IMR-90 (cell line): Measurements from ENCODE around the gene PRR12. TPM values are rescaled to one million over a fixed set of nuclear protein-coding genes. Genes with fewer than 3 reads are reported as not detected.

Experiments
- ATAC-seq: fragments of 200-7000 bp; cut with Tn5 transposase; 2 replicates; pipeline ENCODE4 v1.9.1; 2020; ENCODE audit warnings: low read depth, mild to moderate bottlenecking, moderate library complexity
- BruUV-seq: library from RNA; stranded (reverse); fragments of 400-500 nt; replicated peaks from 2 replicates; lab custom pipeline; 2021; lab: Mats Ljungman, UMichigan
- CTCF ChIA-PET: fragments of 300-600 bp; formaldehyde crosslinking; extraction: SDS; loops from one replicate; lab custom pipeline; 2021; ENCODE audit warnings: antibody characterized with exemption; lab: Yijun Ruan, JAX
- POLR2A ChIA-PET: fragments of 300-600 bp; sonication (Branson Sonifier 250); formaldehyde crosslinking; loops from one replicate; lab custom pipeline; 2022; ENCODE audit warnings: antibody characterized with exemption; ENCODE audit not compliant: unreplicated experiment; lab: Charles Lee
- DNase-seq: peaks from one replicate; pipeline ENCODE4 v3.0.0; 2013
- H2AFZ ChIP-seq: replicated peaks from 2 replicates; pipeline ENCODE3; 2013; ENCODE audit warnings: low read length, mild to moderate bottlenecking; ENCODE audit not compliant: poor library complexity
- H2AK5ac ChIP-seq: 2 replicates; pipeline ENCODE4 v1.6.1; 2013; ENCODE audit warnings: low read depth, low read length, inconsistent platforms
- H2AK9ac ChIP-seq: replicated peaks from 2 replicates; pipeline ENCODE3; 2013; ENCODE audit warnings: mild to moderate bottlenecking, low read depth, low read length, moderate library complexity; ENCODE audit not compliant: poor library complexity
- H2BK120ac ChIP-seq: 2 replicates; pipeline ENCODE4 v1.6.1; 2013; ENCODE audit warnings: low read depth, low read length, inconsistent platforms
- H2BK15ac ChIP-seq: 3 replicates; pipeline ENCODE4 v1.6.1; 2013; ENCODE audit warnings: low read depth, low read length, inconsistent platforms
- H2BK20ac ChIP-seq: 2 replicates; pipeline ENCODE4 v1.6.1; 2013; ENCODE audit warnings: low read depth, mild to moderate bottlenecking, inconsistent platforms, low read length, moderate library complexity
- H2BK5ac ChIP-seq: 2 replicates; pipeline ENCODE4 v1.6.1; 2013; ENCODE audit warnings: mild to moderate bottlenecking, low read depth, low read length, inconsistent platforms; ENCODE audit not compliant: poor library complexity, severe bottlenecking
- H3K14ac ChIP-seq: replicated peaks from 2 replicates; pipeline ENCODE4 v1.6.1; 2013; ENCODE audit warnings: low read depth, low read length, inconsistent platforms
- H3K18ac ChIP-seq: 2 replicates; pipeline ENCODE4 v1.6.1; 2013; ENCODE audit warnings: low read depth, low read length, control low read depth
- H3K23ac ChIP-seq: 2 replicates; pipeline ENCODE4 v1.6.1; 2013; ENCODE audit warnings: low read depth, low read length, inconsistent platforms
- H3K27ac ChIP-seq: 2 replicates; pipeline ENCODE4 v1.5.1; 2013; ENCODE audit warnings: mild to moderate bottlenecking, control low read depth, low read length; ENCODE audit not compliant: insufficient read depth
- H3K27me3 ChIP-seq: 2 replicates; pipeline ENCODE4 v1.6.1; 2013; ENCODE audit warnings: low read length; ENCODE audit not compliant: control insufficient read depth, insufficient read depth
- H3K36me3 ChIP-seq: 2 replicates; pipeline ENCODE4 v1.6.1; 2013; ENCODE audit warnings: low read length, mixed read lengths; ENCODE audit not compliant: control insufficient read depth, insufficient read depth
- H3K4ac ChIP-seq: 2 replicates; pipeline ENCODE4 v1.6.1; 2013; ENCODE audit warnings: low read depth, low read length, inconsistent platforms
- H3K4me1 ChIP-seq: 2 replicates; pipeline ENCODE4 v1.6.1; 2013; ENCODE audit warnings: low read length, mixed read lengths; ENCODE audit not compliant: control insufficient read depth, insufficient read depth
- H3K4me2 ChIP-seq: 2 replicates; pipeline ENCODE4 v1.6.1; 2013; ENCODE audit warnings: low read depth, mild to moderate bottlenecking, control low read depth, low read length, moderate library complexity
- H3K4me3 ChIP-seq: 2 replicates; pipeline ENCODE4 v1.5.1; 2013; ENCODE audit warnings: low read depth, mild to moderate bottlenecking, control low read depth, low read length, moderate library complexity; ENCODE audit not compliant: insufficient read depth
- H3K56ac ChIP-seq: 2 replicates; pipeline ENCODE4 v1.6.1; 2013; ENCODE audit warnings: low read length, inconsistent platforms; ENCODE audit not compliant: insufficient read depth; ENCODE audit errors: extremely low read depth
- H3K79me1 ChIP-seq, 2 experiments: 2 replicates each; pipeline ENCODE4 v1.6.1; 2013; ENCODE audit warnings: low read length in 2 of 2, inconsistent platforms in 1 of 2, low read depth in 1 of 2
- H3K9ac ChIP-seq: 2 replicates; pipeline ENCODE4 v1.6.1; 2013; ENCODE audit warnings: low read depth, low read length, control low read depth
- H3K9me1 ChIP-seq: 2 replicates; pipeline ENCODE4 v1.6.1; 2013; ENCODE audit warnings: low read length, inconsistent platforms; ENCODE audit not compliant: insufficient read depth
- H3K9me3 ChIP-seq: 2 replicates; pipeline ENCODE4 v1.6.1; 2013; ENCODE audit warnings: low read length; ENCODE audit not compliant: control insufficient read depth, insufficient read depth
- H4K20me1 ChIP-seq: 2 replicates; pipeline ENCODE4 v1.6.1; 2013; ENCODE audit warnings: low read length, inconsistent platforms; ENCODE audit not compliant: insufficient read depth
- H4K5ac ChIP-seq: 2 replicates; pipeline ENCODE4 v1.6.1; 2013; ENCODE audit warnings: mild to moderate bottlenecking, low read depth, low read length, control low read depth
- H4K8ac ChIP-seq, 2 experiments: 2 replicates each; pipeline ENCODE4 v1.6.1; 2013; ENCODE audit warnings: low read depth in 2 of 2, low read length in 2 of 2, control low read depth in 1 of 2, inconsistent platforms in 1 of 2
- H4K91ac ChIP-seq: 2 replicates; pipeline ENCODE4 v1.6.1; 2013; ENCODE audit warnings: low read depth, low read length, inconsistent platforms; ENCODE audit not compliant: insufficient read depth
- BHLHE40 ChIP-seq: fragments of 150-350 bp; IDR thresholded peaks from 2 replicates; pipeline ENCODE4 v1.6.1; 2016; ENCODE audit warnings: mild to moderate bottlenecking, low read depth, low read length
- CEBPB ChIP-seq: IDR thresholded peaks from 2 replicates; pipeline ENCODE4 v1.6.1; 2012; ENCODE audit warnings: low read depth, low read length, improper control_type of control experiment
- CHD1 ChIP-seq: IDR thresholded peaks from 2 replicates; pipeline ENCODE4 v1.6.1; 2012; ENCODE audit warnings: low read depth, low read length, improper control_type of control experiment
- FOS ChIP-seq: fragments of 150-350 bp; IDR thresholded peaks from 2 replicates; pipeline ENCODE4 v1.6.1; 2016; ENCODE audit warnings: low read depth, low read length
- MAFK ChIP-seq: IDR thresholded peaks from 2 replicates; pipeline ENCODE4 v1.6.1; 2012; ENCODE audit warnings: low read depth, low read length, improper control_type of control experiment
- MAZ ChIP-seq: IDR thresholded peaks from 2 replicates; pipeline ENCODE4 v1.6.1; 2012; ENCODE audit warnings: low read depth, mild to moderate bottlenecking, low read length, improper control_type of control experiment, moderate library complexity, borderline replicate concordance
- MXI1 ChIP-seq: IDR thresholded peaks from 2 replicates; pipeline ENCODE4 v1.6.1; 2012; ENCODE audit warnings: low read depth, mild to moderate bottlenecking, low read length, moderate library complexity, borderline replicate concordance
- NFE2L2 ChIP-seq: fragments of 150-350 bp; IDR thresholded peaks from 2 replicates; pipeline ENCODE4 v1.6.1; 2016; ENCODE audit warnings: low read depth, mild to moderate bottlenecking, low read length
- POLR2A ChIP-seq: IDR thresholded peaks from 2 replicates; pipeline ENCODE4 v1.6.1; 2012; ENCODE audit warnings: mild to moderate bottlenecking, low read depth, low read length
- RAD21 ChIP-seq: IDR thresholded peaks from 2 replicates; pipeline ENCODE4 v1.6.1; 2012; ENCODE audit warnings: low read length, improper control_type of control experiment
- RCOR1 ChIP-seq: IDR thresholded peaks from 2 replicates; pipeline ENCODE4 v1.6.1; 2012; ENCODE audit warnings: mild to moderate bottlenecking, low read length, improper control_type of control experiment; ENCODE audit not compliant: insufficient replicate concordance
- RFX5 ChIP-seq: IDR thresholded peaks from 2 replicates; pipeline ENCODE4 v1.8.0; 2012; ENCODE audit warnings: low read depth, mild to moderate bottlenecking, low read length, moderate library complexity
- SMC3 ChIP-seq: fragments of 150-350 bp; IDR thresholded peaks from 2 replicates; pipeline ENCODE4 v1.6.1; 2016; ENCODE audit warnings: low read depth, mild to moderate bottlenecking, antibody characterized with exemption, low read length, moderate library complexity
- WGBS, 2 experiments: methylation state at CpG; one replicate each; pipeline versions ENCODE4 v1.1.5 to v1.1.7; 2013; ENCODE audit warnings: missing lambda C conversion rate in 2 of 2; ENCODE audit not compliant: insufficient read length in 1 of 2; ENCODE audit errors: extremely low coverage in 2 of 2; 5-methylcytosine and 5-hydroxymethylcytosine counted together
- dilution Hi-C: fragments of 300-500 bp; cut with HindIII; formaldehyde crosslinking; loops from one replicate; pipeline ENCODE4 v1.14.3; 2018; ENCODE audit warnings: low sequenced_read_pairs; ENCODE audit not compliant: unreplicated experiment
- in situ Hi-C: fragments of 300-500 bp; cut with MboI; formaldehyde crosslinking; loops from 3 replicates; pipeline ENCODE4 v1.14.3; 2019; ENCODE audit warnings: low sequenced_read_pairs, inconsistent platforms, mixed read lengths
- intact Hi-C: fragments of 100-400 bp; cut with micrococcal nuclease; formaldehyde crosslinking; loops from 2 replicates; pipeline ENCODE4 v1.10.0; 2022
- polyA plus RNA-seq, 3 experiments: library from polyadenylated mRNA; depleted of rRNA; stranded (reverse); fragments of >200 nt; gene quantifications; 2 replicates each; pipeline ENCODE4 v1.2.3, GENCODE V29; 2012; ENCODE audit warnings: low replicate concordance in 1 of 3
- total RNA-seq: library from RNA; depleted of rRNA; stranded (reverse); fragments of >200 nt; gene quantifications from 2 replicates; pipeline ENCODE4 v1.2.3, GENCODE V29; 2012
- TF ChIP-seq, protein P1 (sequence below): fragments of 150-350 bp; IDR thresholded peaks from 2 replicates; pipeline ENCODE4 v1.6.1; 2017; ENCODE audit warnings: mild to moderate bottlenecking, antibody characterized with exemption, low read length, low read depth
- TF ChIP-seq, protein P2 (sequence below): conservative IDR thresholded peaks from 2 replicates; pipeline ENCODE4 v1.5.1; 2012; ENCODE audit warnings: mild to moderate bottlenecking, low read depth, low read length, improper control_type of control experiment
- TF ChIP-seq, protein P3 (sequence below): fragments of 150-350 bp; IDR thresholded peaks from 2 replicates; pipeline ENCODE4 v1.6.1; 2016; ENCODE audit warnings: low read depth, mild to moderate bottlenecking, low read length, moderate library complexity, borderline replicate concordance

The PRR12 gene
- total and polyA plus RNA-seq, 2 of the 4 experiments (the other 2 are of a cell fraction): 0.36 to 4.1 TPM

DNA sequence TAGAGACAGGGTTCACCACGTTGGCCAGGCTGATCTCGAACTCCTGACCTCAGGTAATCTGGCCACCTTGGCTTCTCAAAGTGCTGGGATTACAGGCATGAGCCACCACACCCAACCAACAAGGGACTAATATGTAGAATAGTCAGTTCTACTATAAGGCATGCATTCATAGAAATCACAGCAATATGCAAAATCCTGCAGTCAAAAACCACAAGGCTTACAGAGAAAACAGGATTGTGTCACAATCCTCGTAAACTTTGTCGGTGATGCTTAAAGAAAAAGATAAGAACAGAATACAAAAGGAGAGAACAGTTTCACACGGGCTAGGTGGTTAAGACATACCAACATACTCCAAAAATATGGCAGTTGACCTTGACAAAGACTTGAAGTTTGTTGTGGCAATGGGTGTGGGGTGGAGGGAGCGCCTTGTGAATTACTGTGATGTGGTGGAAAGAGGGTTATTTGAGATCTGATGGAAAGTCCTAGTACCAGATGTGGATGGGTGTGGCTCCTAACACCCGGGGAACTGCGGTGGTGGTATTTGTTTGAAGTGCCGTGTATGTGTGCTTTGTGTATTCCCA, 23.0 kb upstream of the PRR12 start:
- no peak overlapping the region for H2AK5ac ChIP-seq
- dilution Hi-C loops: no loop called here
- no CpG with 5 or more reads among the region's 9 CpGs for WGBS, 2 experiments
- no peak overlapping the region for H2AK9ac ChIP-seq
- ChIA-PET POLR2A (no interaction called here), CTCF (no interaction called here)
- H2BK15ac ChIP-seq: no peak overlapping the region
- H3K27ac ChIP-seq: no peak overlapping the region
- H3K4me3 ChIP-seq: no peak overlapping the region
- no peak overlapping the region for H4K91ac ChIP-seq
- H2BK20ac ChIP-seq: no peak overlapping the region
- peaks cover 36% of the 10 kb centered on the region for H4K20me1 ChIP-seq
- H4K5ac ChIP-seq: no peak overlapping the region
- H2BK5ac ChIP-seq: no peak overlapping the region
- no peak overlapping the region for H4K8ac ChIP-seq
- TF ChIP-seq CEBPB: no peak
- TF ChIP-seq, protein P1, sequence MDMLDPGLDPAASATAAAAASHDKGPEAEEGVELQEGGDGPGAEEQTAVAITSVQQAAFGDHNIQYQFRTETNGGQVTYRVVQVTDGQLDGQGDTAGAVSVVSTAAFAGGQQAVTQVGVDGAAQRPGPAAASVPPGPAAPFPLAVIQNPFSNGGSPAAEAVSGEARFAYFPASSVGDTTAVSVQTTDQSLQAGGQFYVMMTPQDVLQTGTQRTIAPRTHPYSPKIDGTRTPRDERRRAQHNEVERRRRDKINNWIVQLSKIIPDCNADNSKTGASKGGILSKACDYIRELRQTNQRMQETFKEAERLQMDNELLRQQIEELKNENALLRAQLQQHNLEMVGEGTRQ: no peak
- no peak for TF ChIP-seq BHLHE40
- TF ChIP-seq RAD21: no peak
- TF ChIP-seq MXI1: no peak
- TF ChIP-seq, protein P2, sequence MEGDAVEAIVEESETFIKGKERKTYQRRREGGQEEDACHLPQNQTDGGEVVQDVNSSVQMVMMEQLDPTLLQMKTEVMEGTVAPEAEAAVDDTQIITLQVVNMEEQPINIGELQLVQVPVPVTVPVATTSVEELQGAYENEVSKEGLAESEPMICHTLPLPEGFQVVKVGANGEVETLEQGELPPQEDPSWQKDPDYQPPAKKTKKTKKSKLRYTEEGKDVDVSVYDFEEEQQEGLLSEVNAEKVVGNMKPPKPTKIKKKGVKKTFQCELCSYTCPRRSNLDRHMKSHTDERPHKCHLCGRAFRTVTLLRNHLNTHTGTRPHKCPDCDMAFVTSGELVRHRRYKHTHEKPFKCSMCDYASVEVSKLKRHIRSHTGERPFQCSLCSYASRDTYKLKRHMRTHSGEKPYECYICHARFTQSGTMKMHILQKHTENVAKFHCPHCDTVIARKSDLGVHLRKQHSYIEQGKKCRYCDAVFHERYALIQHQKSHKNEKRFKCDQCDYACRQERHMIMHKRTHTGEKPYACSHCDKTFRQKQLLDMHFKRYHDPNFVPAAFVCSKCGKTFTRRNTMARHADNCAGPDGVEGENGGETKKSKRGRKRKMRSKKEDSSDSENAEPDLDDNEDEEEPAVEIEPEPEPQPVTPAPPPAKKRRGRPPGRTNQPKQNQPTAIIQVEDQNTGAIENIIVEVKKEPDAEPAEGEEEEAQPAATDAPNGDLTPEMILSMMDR: no peak
- no peak for TF ChIP-seq RFX5
- TF ChIP-seq SMC3: no peak
- TF ChIP-seq MAZ: no peak
- TF ChIP-seq, protein P3, sequence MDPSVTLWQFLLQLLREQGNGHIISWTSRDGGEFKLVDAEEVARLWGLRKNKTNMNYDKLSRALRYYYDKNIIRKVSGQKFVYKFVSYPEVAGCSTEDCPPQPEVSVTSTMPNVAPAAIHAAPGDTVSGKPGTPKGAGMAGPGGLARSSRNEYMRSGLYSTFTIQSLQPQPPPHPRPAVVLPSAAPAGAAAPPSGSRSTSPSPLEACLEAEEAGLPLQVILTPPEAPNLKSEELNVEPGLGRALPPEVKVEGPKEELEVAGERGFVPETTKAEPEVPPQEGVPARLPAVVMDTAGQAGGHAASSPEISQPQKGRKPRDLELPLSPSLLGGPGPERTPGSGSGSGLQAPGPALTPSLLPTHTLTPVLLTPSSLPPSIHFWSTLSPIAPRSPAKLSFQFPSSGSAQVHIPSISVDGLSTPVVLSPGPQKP: no peak
- TF ChIP-seq CHD1: no peak
- TF ChIP-seq RCOR1: no peak
- TF ChIP-seq FOS: no peak
- no peak for TF ChIP-seq MAFK
- TF ChIP-seq POLR2A: no peak
- no peak for TF ChIP-seq NFE2L2
- H3K9ac ChIP-seq: no peak overlapping the region
- no peak overlapping the region for H3K56ac ChIP-seq
- H3K23ac ChIP-seq: no peak overlapping the region
- no peak overlapping the region for H3K4ac ChIP-seq
- intact Hi-C loops: no loop called here
- H3K36me3 ChIP-seq: peaks cover 8% of the 10 kb centered on the region; the same call in 1 of the 2 replicates
- no peaks in the 10 kb centered on the region for H3K27me3 ChIP-seq
- no TSS peak for BruUV-seq
- ATAC-seq (no peak), DNase-seq (no peak)
- no peak overlapping the region for H3K4me2 ChIP-seq
- no peak overlapping the region for H2AFZ ChIP-seq
- H2BK120ac ChIP-seq: no peak overlapping the region
- no peaks in the 10 kb centered on the region for H3K9me3 ChIP-seq
- H3K14ac ChIP-seq: no peak overlapping the region
- in situ Hi-C loops: loop anchor here (25.0 kb wide), 1 partner anchor 306 kb away; no protein-coding TSS in a partner anchor
- no peak overlapping the region for H3K18ac ChIP-seq
- peaks cover 30 to 69% of the 10 kb centered on the region in 2 experiments for H3K79me1 ChIP-seq
- H3K4me1 ChIP-seq: no peaks in the 10 kb centered on the region
- 0 out of 2 replicates have a peak, but pooled peaks cover 3% of the 10 kb centered on the region for H3K9me1 ChIP-seq
